Body of pancreas (tissue), 4 donors: ENCODE measurements around the gene KRTAP5-8. TPM values are rescaled to one million over a fixed set of nuclear protein-coding genes. Genes with fewer than 3 reads are reported as not detected.
"Not testable (repeated sequence)": the region's sequence is repeated elsewhere in the genome, so short reads cannot be mapped to it uniquely, and the experiment has no call there.

Source experiments
- ATAC-seq: fragments of 150-250 bp; one replicate; pipeline ENCODE4 v1.9.1; 2016
- DNase-seq, 4 donors: peaks; one replicate each; pipeline ENCODE4 v3.0.0-alpha.2; 2019
- H3K27ac ChIP-seq, 4 donors: fragments of 200-600 bp; sonication (generic); 1 replicate in 3 of 4; 2 replicates in 1 of 4; pipeline versions ENCODE4 v1.5.1 to v1.6.1; 2016 to 2019; ENCODE audit warnings: mild to moderate bottlenecking in 1 of 4, mixed read lengths in 1 of 4, moderate library complexity in 1 of 4
- H3K27me3 ChIP-seq, 2 donors: fragments of 200-600 bp; sonication (generic); one replicate each; pipeline ENCODE4 v1.6.0; 2016; ENCODE audit warnings: mild to moderate bottlenecking in 1 of 2
- H3K36me3 ChIP-seq, 2 donors: fragments of 200-600 bp; sonication (generic); replicated peaks in 1 of 2; 2 replicates each; pipeline ENCODE4 v1.5.1; 2016; ENCODE audit warnings: low read depth in 2 of 2; ENCODE audit not compliant: insufficient read depth in 1 of 2
- H3K4me1 ChIP-seq: fragments of 200-600 bp; sonication (generic); one replicate; pipeline ENCODE4 v1.6.0; 2016
- H3K4me3 ChIP-seq, 2 donors: fragments of 200-600 bp; sonication (generic); 1 replicate in 1 of 2; 2 replicates in 1 of 2; pipeline ENCODE4 v1.5.1; 2016 to 2019
- H3K9me3 ChIP-seq, 3 donors: fragments of 200-600 bp; sonication (generic); 1 replicate in 2 of 3; 2 replicates in 1 of 3; pipeline ENCODE4 v1.5.1; 2016
- POLR2A ChIP-seq, 3 donors: fragments of 450-650 bp; IDR thresholded peaks; one replicate each; pipeline ENCODE4 v1.6.1; 2016; ENCODE audit warnings: antibody characterized with exemption in 3 of 3, mild to moderate bottlenecking in 2 of 3
- WGBS, 2 donors: methylation state at CpG; one replicate each; pipeline ENCODE4 v1.1.5; 2017; 5-methylcytosine and 5-hydroxymethylcytosine counted together
- intact Hi-C: fragments of 100-400 bp; cut with DNase I; formaldehyde crosslinking; loops from one replicate; pipeline ENCODE4 v1.15.1; 2023
- total RNA-seq, 2 donors: library from RNA; depleted of rRNA; stranded (reverse); fragments of >200 nt; gene quantifications; one replicate each; pipeline ENCODE4 v1.1.0, GENCODE V29; 2016
- TF ChIP-seq, protein P1 (sequence below), 7 experiments: fragments of 450-650 bp in 4 of 7; fragments of 200-600 bp in 3 of 7; sonication (generic) in 3 of 7; IDR thresholded peaks; one replicate each; pipeline ENCODE4 v1.5.1; 2016 to 2019; ENCODE audit warnings: antibody characterized with exemption in 7 of 7

Gene KRTAP5-8
- total RNA-seq, 2 donors from 2014 or later: not detected

DNA sequence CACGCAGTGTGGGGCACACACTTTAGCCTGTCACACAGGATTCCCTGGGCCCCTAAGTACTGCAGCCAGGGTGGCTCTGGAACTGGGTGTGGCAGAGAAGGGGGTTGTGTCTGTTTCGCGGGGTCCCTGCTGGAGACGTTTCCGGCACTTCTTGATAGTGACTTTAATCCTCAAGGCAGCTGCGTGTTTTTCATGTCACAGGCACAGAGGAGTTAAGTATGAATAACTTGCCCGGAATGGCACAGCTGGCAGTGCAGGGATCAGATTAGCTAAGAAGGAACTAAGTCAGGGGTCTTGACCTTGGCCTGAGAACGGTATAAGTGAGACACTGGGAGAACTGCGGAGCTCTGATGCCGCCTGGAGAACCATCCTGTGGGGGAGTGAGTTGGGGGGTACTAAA, 18.3 kb upstream of the KRTAP5-8 start:
- ATAC-seq: no peak
- H3K27me3 ChIP-seq: no peaks in the 10 kb centered on the region
- H3K9me3 ChIP-seq: no peaks in the 10 kb centered on the region
- intact Hi-C loops: no loop called here
- H3K36me3 ChIP-seq: no peaks in the 10 kb centered on the region
- WGBS, 2 donors: 73 to 74% methylated on average over 8 to 10 of the region's 10 CpGs
- no peaks in the 10 kb centered on the region for H3K4me1 ChIP-seq
- TF ChIP-seq, protein P1, sequence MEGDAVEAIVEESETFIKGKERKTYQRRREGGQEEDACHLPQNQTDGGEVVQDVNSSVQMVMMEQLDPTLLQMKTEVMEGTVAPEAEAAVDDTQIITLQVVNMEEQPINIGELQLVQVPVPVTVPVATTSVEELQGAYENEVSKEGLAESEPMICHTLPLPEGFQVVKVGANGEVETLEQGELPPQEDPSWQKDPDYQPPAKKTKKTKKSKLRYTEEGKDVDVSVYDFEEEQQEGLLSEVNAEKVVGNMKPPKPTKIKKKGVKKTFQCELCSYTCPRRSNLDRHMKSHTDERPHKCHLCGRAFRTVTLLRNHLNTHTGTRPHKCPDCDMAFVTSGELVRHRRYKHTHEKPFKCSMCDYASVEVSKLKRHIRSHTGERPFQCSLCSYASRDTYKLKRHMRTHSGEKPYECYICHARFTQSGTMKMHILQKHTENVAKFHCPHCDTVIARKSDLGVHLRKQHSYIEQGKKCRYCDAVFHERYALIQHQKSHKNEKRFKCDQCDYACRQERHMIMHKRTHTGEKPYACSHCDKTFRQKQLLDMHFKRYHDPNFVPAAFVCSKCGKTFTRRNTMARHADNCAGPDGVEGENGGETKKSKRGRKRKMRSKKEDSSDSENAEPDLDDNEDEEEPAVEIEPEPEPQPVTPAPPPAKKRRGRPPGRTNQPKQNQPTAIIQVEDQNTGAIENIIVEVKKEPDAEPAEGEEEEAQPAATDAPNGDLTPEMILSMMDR (IDR thresholded peaks at IDR 0.05): no peak
- TF ChIP-seq POLR2A (IDR thresholded peaks at IDR 0.05): no peak
- no peak overlapping the region for H3K27ac ChIP-seq
- DNase-seq: no peak
- no peak overlapping the region for H3K4me3 ChIP-seq

DNA sequence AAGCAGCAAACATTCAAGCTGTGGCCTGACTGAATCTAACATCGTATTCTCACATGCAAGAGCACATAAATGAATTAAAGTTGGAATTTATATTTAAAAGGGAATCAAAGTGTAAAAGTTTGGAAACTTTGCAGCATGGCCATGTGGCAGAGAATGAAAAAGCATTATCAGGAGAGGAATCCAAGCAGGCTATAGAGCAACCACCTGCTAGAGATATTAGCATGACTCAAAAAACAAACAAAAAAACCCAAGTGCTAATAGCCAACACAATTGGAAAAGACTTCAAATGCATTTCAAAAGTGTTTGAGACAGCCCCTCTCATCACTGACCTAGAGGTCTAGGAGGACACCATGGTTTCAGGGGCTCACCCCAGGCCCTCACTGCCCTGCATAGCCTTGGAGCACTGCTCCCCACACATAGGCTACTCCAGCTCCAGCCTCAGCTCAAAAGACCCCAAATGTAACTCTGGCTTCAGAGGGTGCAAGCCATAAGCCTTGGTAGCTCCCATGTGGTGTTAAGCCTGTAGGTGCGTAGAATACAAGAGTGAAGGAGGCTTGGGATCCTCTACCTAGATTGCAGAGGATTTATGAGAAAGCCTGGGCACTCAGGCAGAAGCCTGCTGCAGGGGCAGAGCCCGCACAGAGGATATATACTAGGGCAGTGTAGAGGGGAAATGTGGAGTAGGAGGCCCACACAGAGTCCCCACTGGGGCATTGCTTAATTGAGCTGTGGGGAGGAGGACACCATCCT, 12.5 kb upstream of the KRTAP5-8 start:
- no peak overlapping the region for H3K4me3 ChIP-seq
- intact Hi-C loops: no loop called here
- no peaks in the 10 kb centered on the region for H3K36me3 ChIP-seq
- DNase-seq: no peak
- no peaks in the 10 kb centered on the region for H3K27me3 ChIP-seq
- 64 to 81% methylated on average over 2 to 3 of the region's 3 CpGs for WGBS, 2 donors
- TF ChIP-seq POLR2A (IDR thresholded peaks at IDR 0.05): no peak
- TF ChIP-seq, protein P1 (IDR thresholded peaks at IDR 0.05): no peak
- no peak for ATAC-seq
- H3K4me1 ChIP-seq: no peaks in the 10 kb centered on the region
- H3K9me3 ChIP-seq: no peaks in the 10 kb centered on the region
- no peak overlapping the region for H3K27ac ChIP-seq

DNA sequence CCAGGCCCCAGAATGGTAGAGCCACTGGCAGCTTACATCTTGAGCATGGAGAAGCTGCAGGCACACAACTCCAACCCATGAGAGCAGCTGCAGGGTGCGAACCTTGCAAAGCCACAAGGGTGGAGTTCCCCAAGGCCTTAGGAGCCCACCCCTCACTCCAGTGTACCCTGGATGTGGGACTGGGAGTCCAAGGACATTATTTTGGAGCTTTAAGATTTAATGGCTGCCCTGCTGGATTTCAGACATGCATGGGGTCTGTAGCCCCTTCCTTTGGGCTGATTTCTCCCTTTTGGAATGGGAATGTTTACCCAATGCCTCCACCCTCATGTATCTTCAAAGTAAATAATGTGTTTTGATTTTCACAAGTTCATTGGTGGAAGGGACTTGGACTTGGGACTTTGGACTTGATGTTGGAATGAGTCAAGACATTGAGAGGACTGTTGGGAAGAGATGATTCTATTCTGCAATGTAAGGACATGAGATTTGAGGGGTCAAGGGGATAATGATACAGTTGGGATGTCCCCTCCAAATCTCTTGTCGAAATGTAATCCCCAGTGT, 11.8 kb upstream of the KRTAP5-8 start:
- H3K4me1 ChIP-seq: no peaks in the 10 kb centered on the region
- DNase-seq (no peak), ATAC-seq (no peak)
- no peaks in the 10 kb centered on the region for H3K27me3 ChIP-seq
- no peaks in the 10 kb centered on the region for H3K36me3 ChIP-seq
- intact Hi-C loops: no loop called here
- 88 to 91% methylated on average over 2 of the region's 2 CpGs for WGBS, 2 donors
- H3K9me3 ChIP-seq: no peaks in the 10 kb centered on the region
- TF ChIP-seq POLR2A (IDR thresholded peaks at IDR 0.05): no peak
- TF ChIP-seq, protein P1 (IDR thresholded peaks at IDR 0.05): no peak
- no peak overlapping the region for H3K4me3 ChIP-seq
- no peak overlapping the region for H3K27ac ChIP-seq

DNA sequence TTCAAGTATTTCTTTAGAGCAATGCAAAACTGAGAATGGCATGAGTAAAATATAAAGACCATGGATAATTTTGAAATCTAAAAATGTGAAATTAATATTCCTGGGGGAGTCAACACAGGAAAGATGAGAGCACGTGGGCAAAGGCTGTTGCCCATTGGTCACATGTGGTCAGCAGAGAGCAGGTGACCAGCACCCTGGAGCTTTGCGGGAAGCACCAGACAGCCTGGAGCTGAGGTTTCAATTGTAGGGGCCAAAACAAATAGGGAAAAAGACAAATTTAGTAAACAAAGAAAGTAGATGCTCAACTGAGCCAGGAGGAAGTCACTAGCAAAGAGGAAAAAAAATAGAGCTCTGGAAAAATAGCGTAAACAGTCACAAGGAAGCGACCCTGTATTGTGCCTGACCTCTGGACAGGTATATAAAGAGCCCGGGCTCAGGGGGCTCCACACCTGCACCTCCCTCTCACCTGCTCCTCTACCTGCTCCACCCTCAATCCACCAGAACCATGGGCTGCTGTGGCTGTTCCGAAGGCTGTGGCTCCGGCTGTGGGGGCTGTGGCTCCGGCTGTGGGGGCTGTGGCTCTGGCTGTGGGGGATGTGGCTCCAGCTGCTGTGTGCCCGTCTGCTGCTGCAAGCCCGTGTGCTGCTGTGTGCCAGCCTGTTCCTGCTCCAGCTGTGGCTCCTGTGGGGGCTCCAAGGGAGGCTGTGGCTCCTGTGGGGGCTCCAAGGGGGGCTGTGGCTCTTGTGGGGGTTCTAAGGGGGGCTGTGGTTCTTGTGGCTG, 10.8 kb upstream of the KRTAP5-8 start, which contains the start of gene KRTAP5-7:
Gene KRTAP5-7 (plus strand): TSS at position 472 of the 780 bp plus-strand sequence. CDS start 34 bp downstream, at position 506.
- intact Hi-C loops, ATAC-seq: not testable (repeated sequence)
- WGBS, 2 donors: 64 to 74% methylated on average over 6 to 7 of the region's 10 CpGs

DNA sequence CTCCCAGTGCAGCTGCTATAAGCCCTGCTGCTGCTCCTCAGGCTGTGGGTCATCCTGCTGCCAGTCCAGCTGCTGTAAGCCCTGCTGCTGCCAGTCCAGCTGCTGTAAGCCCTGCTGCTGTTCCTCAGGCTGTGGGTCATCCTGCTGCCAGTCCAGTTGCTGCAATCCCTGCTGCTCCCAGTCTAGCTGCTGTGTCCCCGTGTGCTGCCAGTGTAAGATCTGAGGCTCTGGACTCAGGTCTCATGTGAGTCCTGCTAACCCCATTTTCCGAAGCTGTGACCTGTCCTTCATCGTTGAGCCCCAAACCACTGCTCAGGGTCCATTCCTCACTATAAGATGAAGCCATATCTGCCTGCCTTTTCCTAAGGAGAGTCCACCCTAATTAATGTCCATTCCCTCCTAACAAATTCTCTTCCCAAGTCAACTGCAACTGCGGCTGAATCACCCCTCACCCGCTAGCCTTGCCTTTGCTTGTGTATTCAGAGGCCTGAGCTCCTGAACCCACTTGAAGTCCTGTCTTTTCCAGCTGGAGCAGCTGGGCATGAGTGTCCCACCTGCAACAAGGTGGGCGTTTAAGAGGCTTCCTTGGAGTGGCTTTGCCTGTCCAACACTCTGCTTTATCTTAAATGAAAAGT, 10.1 kb upstream of the KRTAP5-8 start:
- TF ChIP-seq, protein P1 (IDR thresholded peaks at IDR 0.05): no peak
- WGBS, 2 donors: 86 to 94% methylated on average over 6 of the region's 6 CpGs
- no peaks in the 10 kb centered on the region for H3K4me1 ChIP-seq
- H3K36me3 ChIP-seq: no peaks in the 10 kb centered on the region
- no peaks in the 10 kb centered on the region for H3K9me3 ChIP-seq
- ATAC-seq: no peak
- intact Hi-C loops: no loop called here
- no peak overlapping the region for H3K4me3 ChIP-seq
- DNase-seq: no peak
- no peaks in the 10 kb centered on the region for H3K27me3 ChIP-seq
- H3K27ac ChIP-seq: no peak overlapping the region

More for the DNA sequence above, 10.8 kb upstream of the KRTAP5-8 start, which contains the start of gene KRTAP5-7:
- DNase-seq, H3K9me3 ChIP-seq, H3K4me1 ChIP-seq, H3K36me3 ChIP-seq, H3K4me3 ChIP-seq, H3K27me3 ChIP-seq, H3K27ac ChIP-seq: not testable (repeated sequence)
